H1 (cell line): Measurements from ENCODE around the gene ADORA1.

Source experiments
- BCL11A ChIP-seq, 2 experiments: IDR thresholded peaks; one replicate each; pipeline ENCODE4 v1.6.1; 2011; ENCODE audit warnings: low read depth in 2 of 2, low read length in 2 of 2, mild to moderate bottlenecking in 2 of 2
- CTCF ChIP-seq, 3 experiments: IDR thresholded peaks; 1 replicate in 2 of 3; 2 replicates in 1 of 3; pipeline versions ENCODE4 v1.5.1 to v1.6.1; 2011; ENCODE audit warnings: low read length in 3 of 3, mild to moderate bottlenecking in 3 of 3, inconsistent platforms in 2 of 3, low read depth in 1 of 3, moderate library complexity in 1 of 3; ENCODE audit not compliant: insufficient read depth in 1 of 3; ENCODE audit errors: control extremely low read depth in 1 of 3
- EZH2 ChIP-seq: fragments of 200-600 bp; sonication (generic); IDR thresholded peaks from 2 replicates; pipeline ENCODE4 v1.7.1; 2012; ENCODE audit warnings: low read depth, mild to moderate bottlenecking, moderate library complexity, low read length, inconsistent platforms; ENCODE audit not compliant: severe bottlenecking
- HDAC2 ChIP-seq, 2 experiments: fragments of 300-600 bp in 1 of 2; sonication (generic) in 1 of 2; IDR thresholded peaks; 2 replicates each; pipeline ENCODE4 v1.6.1; 2011 to 2012; ENCODE audit warnings: low read depth in 2 of 2, low read length in 2 of 2, mild to moderate bottlenecking in 2 of 2, moderate library complexity in 2 of 2, borderline replicate concordance in 1 of 2, inconsistent platforms in 1 of 2
- JUN ChIP-seq: IDR thresholded peaks from 2 replicates; pipeline ENCODE4 v1.6.1; 2011; ENCODE audit warnings: low read depth, mild to moderate bottlenecking, improper control_type of control experiment, low read length
- JUND ChIP-seq: IDR thresholded peaks from 2 replicates; pipeline ENCODE4 v1.6.1; 2011; ENCODE audit warnings: mild to moderate bottlenecking, improper control_type of control experiment, low read length
- POLR2A ChIP-seq, 2 experiments: IDR thresholded peaks; 1 replicate in 1 of 2; 2 replicates in 1 of 2; pipeline ENCODE4 v1.6.1; 2011; ENCODE audit warnings: low read depth in 2 of 2, low read length in 2 of 2, mild to moderate bottlenecking in 2 of 2; ENCODE audit errors: control extremely low read depth in 1 of 2
- POLR2AphosphoS5 ChIP-seq: IDR thresholded peaks from 2 replicates; pipeline ENCODE4 v1.6.1; 2011; ENCODE audit warnings: low read depth, low read length
- RNF2 ChIP-seq: fragments of 200-900, 300-1000 bp; sonication (generic); IDR thresholded peaks from 2 replicates; pipeline ENCODE4 v1.7.1; 2016; ENCODE audit warnings: borderline replicate concordance, low read depth, mild to moderate bottlenecking, antibody characterized with exemption, low read length; ENCODE audit not compliant: poor library complexity, severe bottlenecking; ENCODE audit errors: missing control alignments
- SP1 ChIP-seq: IDR thresholded peaks from 2 replicates; pipeline ENCODE4 v1.6.1; 2011; ENCODE audit warnings: low read depth, low read length
- TBP ChIP-seq: IDR thresholded peaks from 2 replicates; pipeline ENCODE4 v1.6.1; 2011; ENCODE audit warnings: low read depth, low read length, improper control_type of control experiment
- ZNF274 ChIP-seq: IDR thresholded peaks from 2 replicates; pipeline ENCODE4 v1.7.0; 2012; ENCODE audit warnings: low read length, borderline replicate concordance; ENCODE audit errors: extremely low read depth

- TF ChIP-seq CTCF (IDR thresholded peaks at IDR 0.05; ENCODE audit: control extremely low read depth in 1 of 3, insufficient read depth in 1 of 3, low read depth in 1 of 3, low read length in 3 of 3): no peak
- TF ChIP-seq POLR2A (IDR thresholded peaks at IDR 0.05; ENCODE audit: control extremely low read depth in 1 of 2, low read depth in 2 of 2, low read length in 2 of 2): no peak
- TF ChIP-seq TBP: no peak
- TF ChIP-seq ZNF274: no peak
- no peak for TF ChIP-seq BCL11A (IDR thresholded peaks at IDR 0.05; ENCODE audit: low read depth in 2 of 2, low read length in 2 of 2)
- TF ChIP-seq JUND: no peak
- TF ChIP-seq HDAC2 (IDR thresholded peaks at IDR 0.05; ENCODE audit: borderline replicate concordance in 1 of 2, low read depth in 2 of 2, low read length in 2 of 2): no peak
- TF ChIP-seq EZH2: no peak
- no peak for TF ChIP-seq JUN
- TF ChIP-seq RNF2: no peak
- TF ChIP-seq SP1: no peak
- no peak for TF ChIP-seq POLR2AphosphoS5
Measured at GRCh38 chr1:203189951-203190352, 62.4 kb downstream of the ADORA1 start.
